ENCODE data around the gene FBXL14.

Gene FBXL14

DNA sequence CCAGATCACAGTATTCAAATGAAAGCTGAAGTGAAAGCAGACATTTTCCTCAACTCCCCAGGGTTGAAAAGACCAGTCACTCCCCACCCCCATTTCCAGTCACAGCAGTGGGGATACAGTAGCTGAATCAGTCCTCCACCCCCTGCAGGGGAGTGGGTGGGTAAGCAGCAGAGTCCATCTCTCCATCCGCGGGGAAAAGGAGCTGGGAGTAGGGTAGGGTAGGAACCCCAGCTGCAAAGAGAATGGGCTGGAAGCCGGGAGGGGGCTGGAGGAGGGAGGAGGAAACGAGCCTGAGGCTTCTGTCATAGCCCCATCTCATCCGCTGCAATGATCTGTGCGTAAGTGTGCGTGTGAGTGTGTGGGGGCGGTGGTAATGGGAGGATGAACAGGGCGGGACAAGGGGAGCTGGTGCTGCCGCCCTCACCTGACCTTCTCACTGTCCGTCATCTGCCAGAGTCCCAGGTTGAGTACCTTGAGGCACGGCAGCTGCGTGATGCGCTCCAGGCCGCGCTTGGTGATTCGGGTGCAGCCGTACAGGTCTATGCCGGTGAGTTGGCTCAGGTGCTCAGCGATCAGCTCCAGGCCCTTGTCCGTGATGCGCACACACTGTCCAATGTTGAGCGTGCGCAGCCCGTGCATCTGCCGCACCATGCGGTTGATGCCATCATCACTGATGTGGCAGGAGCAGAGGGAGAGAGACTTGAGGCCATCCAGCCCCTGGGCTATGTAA is 1.8 kb downstream of the FBXL14 start:
- DNase-seq, result peak; percentile 24 to 50

DNA sequence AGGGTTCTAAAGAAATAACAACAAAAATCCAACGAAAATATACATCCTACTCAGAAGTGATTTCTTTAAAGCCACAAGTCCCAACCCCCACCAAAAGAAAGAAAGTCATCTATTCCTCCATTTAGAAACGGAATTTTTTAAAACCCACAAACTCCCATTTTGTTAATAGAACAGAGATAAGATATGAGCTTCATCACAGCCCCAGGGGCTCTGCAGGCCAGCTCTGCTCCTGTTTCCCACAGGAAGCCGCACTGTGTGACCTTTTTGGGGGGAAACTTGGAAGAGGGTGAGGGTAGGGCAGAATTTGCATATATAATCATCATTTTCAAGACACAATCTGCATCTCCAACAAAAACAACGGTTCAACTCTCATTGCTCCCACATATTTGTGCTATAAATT is 2.8 kb downstream of the FBXL14 start:
- DNase-seq, result no peak

DNA sequence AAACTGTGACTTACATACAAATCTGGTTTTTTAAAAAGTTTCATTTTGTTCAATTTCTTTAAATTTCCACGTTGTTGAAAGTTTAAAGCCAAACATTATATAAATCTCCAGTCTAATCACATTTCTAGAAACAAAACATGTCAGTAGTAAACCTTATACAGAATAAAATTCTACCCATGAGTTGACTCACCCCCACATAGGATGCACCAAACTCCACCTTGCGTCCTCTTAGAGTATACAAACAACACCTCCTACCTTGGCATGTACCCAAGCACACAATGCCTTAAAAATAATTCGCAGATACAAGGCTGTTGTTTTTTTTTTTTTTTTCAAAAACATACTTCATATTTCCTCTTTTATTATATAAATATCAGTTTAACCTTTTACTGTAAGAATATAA is 3.3 kb downstream of the FBXL14 start:
- DNase-seq, result no peak

DNA sequence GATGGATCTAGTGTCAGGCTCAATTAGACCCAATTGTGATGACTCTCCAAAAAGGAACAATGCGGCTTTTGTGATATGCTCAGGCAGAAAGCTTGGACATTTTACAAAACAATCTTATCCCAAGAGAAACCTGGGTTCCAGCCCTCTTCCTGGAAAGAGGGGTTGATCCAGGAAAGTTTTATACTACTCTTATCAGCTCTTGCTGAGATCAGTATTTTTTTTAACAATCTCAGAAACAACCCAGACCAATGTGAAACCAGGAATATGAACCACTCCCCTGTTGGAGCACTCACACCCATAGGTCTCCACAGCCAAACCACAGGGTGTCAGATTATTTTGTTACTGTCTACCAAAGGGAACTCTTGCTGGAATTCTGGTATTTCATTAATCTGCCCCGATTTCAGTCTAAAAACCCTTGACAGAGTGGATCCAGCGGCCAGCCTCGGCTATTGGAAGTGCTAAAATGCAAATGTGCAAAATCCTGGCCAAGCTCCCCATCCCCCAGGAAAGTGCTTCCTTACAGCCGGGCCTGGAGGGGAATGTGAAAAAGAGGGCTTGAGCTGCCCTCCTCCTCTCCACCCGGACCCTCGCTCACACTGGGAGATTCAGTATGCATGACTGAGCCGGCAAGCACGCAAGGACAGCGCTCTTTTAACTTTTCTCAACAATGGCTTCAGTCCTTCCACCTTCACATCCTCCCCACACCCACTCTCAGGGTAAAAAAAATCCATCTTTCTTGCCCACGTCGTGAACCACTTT is 4.0 kb downstream of the FBXL14 start:
- DNase-seq, result no peak

DNA sequence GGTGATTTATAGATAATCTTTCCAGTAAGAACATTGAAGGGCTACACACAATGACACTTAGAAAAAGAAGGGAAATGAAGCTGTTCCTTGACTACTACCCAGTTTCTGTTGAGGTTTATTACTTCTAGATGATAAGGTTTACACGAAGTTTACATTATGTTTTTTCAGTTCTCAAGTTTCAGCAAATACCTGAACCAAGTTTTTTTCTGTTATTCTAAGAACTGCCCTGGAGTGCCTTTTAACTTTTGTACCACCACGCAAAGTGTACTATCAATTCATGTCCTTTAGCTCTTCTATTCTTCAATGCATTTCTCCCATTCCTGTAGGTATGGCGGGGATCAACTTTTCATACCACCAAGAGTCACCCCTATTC is 5.8 kb downstream of the FBXL14 start:
- no peak for DNase-seq

DNA sequence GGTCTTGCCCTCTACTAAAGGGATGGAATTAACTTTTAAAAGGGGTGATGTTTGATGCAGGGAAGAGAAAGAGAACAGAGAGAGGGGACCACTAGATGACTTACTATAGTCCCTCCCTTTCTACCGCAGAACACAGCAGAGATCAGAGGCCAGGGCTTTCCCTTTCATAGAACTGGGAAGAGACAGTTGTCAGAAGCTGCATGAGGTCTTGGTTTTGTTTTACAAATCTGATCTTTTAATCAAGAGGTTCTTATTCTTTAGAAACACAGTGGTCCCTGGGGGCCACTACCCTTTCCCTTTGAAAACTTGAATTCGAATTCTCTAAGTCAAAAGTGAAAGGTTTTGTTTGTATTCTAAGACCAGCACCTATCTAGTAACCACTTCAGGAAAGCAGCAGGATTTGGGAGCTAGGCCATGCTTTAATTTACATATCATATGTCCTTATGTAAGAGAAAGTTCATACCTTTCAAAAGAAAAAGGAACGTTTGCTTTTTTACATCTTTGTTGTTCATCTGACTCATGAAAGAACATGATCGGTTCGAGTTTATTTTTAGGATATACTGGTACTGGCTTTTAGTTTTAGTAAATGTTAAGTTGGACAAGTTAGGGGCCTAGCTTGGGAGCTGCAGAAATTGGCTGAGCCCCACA is 6.3 kb downstream of the FBXL14 start:
- DNase-seq, result no peak

DNA sequence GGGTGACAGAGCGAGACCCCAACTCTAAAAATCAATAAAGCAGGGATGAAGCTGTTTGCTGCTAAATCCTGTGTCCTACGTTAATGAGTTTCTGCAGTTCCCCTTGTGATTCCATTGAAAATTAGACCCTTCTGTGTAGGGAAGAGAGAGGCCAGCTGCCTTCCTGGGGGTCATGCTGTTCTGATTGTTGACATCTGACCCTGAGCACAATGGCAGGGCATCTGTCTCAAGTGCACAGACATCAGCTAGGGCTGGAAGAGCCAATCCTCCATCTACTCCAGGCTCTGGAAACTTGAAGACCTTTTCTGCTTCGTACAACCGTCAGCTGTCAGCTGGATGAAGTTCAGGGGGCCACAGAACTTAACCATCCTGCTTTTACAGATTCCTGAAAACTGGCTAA is 10.1 kb downstream of the FBXL14 start:
- DNase-seq, result no peak

DNA sequence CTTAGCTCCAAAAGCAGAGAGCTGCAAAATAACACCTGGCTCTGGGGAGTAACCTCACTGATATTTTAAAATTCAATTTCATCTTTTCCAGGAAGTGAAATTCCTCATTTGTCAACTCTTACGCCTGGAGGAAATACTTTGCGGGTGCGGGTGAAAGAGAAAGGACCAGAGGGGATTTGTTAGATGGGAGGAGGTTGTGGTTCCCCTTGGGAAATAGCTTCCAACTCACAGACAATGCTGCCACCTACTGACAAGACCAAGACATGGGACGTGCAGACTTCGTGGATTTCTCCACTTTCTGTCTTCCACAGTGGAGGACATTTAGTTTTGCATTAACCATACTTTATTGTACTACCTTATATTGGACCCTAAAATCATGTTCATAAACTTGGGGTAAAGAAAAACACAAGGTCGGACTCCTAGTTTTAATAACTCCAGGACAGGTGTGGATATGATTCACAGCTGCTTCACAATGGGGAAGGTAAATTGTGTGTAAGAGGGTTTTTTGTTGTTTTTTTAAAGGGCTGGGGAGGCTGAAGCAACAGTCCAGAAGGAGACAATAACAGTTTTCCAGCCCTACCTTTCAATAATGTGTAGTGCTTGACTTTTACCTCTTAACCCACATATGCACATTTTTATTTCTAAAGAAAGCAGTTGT is 10.8 kb downstream of the FBXL14 start:
- DNase-seq, result peak; percentile 51 to 91

DNA sequence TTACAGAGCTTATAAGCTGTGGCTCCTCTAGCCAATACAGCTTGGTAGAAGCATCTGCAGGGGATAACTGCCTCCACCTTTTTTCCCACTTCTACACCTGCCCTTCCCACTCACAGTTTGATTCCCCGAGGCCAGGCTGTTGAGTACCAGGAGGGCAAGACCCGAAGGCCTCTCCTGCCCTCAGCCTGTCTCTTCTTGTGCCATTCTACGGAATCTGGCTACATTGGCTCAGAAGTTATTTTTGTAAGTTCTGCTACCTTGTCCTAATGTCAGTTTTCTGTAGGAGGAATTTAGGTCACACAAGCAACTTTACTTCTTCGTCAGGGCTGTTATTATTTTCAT is 11.7 kb downstream of the FBXL14 start:
- no peak for DNase-seq

DNA sequence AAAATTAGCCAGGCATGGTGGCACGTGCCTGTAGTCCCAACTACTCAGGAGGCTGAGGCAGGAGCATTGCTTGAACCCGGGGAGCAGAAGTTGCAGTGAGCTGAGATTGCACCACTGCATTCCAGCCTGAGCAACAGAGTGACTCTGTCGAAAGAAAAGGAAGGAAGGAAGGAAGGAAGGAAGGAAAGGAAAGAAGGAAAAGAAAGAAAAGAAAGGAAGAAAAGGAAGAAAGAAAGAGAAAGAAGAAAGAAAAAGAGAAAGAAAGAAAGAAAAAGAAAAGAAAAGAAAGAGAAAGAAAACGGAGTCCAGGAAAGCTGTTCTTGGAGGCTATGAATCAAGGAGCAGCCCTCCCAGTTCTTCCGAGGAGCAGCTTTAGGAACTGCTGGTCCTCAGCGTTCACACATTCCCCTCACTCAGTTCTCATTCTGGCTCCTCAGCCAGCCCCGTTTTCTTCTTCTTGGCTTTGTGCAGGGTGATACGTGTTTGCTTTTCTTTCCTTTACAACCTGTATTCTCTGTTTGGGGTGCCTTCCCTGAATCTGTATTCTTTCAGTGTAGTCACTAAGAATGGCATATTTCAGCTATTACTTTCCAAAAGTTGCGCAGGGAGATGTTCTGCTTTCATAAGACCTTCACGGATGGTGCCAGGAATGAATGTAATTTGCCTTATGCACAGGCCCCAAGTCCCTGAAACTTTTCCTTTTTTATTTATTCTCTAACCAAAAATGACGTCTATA is 12.2 kb downstream of the FBXL14 start:
- DNase-seq, result no peak

DNA sequence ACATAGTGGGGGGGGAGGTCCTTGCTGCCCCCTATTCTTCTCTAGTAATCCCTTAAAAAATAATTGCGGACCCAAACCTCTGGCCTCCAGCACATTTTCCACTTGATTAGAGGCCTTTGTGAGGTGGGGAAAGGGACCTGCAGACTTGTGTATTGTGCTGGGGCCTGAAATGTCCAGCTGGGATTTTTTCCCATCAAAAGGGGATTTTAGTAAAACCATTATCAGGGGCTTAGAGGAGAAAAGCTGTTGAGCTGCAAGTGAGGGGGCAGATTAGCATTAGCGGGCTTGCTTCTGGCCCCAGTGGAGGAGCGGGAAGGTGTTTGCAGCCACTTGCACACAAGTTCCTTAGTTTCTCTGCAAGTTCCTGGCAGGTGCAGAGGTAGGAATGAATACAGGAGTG is 13.9 kb downstream of the FBXL14 start:
- DNase-seq, result no peak

DNA sequence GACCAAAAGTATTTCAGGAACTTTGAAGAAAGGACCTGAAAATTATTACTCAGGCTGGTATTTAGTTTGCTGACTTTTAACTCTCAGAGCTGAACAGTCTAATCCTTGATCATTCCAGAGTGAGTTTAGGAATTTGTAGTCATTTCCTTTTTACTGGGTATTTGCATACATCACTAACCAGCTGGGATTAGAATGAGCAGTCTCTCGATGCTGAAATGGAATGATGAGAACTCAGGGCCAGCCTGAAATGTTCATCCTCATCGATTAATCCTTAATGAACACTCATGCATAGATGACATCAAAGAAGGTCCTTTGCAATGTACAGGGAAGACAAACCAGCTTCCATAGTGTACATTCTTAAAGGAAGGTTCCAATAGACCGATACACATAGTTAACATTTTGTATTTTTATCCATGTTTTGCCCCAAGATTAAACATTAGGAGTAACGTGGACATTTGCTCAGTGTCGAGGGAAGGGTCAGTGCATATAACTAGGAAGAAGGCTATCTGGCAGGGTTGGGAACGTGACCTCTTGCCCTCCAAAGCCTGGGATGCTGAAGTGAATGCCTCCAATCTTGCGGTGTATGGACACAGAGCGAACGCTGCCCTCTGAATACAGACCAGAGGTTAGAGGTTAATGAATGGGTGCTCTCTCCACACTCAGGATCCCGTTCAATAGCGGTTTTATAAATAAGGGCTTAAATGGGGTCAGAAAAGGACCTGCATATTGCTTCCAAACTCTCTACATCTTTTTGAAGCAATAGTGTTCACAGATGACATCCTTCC is 14.5 kb downstream of the FBXL14 start:
- DNase-seq, result no peak

DNA sequence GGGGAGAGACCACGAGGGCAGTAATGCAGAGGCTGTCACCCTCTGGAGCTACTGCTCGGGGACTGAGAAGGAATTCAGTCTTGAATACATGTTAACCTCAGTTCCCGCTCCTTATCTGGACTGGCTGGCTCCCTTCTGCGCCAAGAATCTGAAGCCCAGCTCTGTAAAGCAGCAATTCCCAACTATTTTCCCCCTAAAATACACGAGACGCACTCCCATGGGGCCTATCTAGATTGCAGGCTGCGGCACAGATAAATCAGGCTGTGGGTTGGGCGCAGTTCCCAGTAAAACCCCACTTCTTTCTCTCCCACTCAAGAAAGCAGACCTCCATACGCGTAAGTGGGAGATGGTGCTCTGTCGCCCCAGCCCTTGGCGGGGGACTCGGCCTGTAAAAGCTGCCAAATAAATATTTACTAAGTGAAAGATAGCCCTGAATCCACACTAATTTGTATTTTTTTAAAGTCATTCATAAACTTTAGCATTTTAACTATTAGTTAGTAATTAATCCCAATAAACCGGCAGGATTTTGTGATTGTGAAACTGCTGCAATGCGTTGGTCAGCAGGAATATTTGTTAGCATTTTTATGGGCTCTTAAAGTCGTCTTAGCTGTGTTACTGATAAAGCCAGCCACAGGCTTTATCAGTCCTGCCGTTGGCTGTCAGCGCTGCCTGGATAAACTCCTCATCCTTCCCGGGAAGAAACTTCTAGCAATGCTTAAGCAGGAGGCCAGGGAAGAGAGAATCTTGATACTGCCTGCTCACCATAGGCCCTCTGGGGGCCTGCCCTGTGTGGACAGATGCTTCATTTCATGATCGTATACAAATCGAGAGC is 17.8 kb downstream of the FBXL14 start:
- DNase-seq, result no peak

DNA sequence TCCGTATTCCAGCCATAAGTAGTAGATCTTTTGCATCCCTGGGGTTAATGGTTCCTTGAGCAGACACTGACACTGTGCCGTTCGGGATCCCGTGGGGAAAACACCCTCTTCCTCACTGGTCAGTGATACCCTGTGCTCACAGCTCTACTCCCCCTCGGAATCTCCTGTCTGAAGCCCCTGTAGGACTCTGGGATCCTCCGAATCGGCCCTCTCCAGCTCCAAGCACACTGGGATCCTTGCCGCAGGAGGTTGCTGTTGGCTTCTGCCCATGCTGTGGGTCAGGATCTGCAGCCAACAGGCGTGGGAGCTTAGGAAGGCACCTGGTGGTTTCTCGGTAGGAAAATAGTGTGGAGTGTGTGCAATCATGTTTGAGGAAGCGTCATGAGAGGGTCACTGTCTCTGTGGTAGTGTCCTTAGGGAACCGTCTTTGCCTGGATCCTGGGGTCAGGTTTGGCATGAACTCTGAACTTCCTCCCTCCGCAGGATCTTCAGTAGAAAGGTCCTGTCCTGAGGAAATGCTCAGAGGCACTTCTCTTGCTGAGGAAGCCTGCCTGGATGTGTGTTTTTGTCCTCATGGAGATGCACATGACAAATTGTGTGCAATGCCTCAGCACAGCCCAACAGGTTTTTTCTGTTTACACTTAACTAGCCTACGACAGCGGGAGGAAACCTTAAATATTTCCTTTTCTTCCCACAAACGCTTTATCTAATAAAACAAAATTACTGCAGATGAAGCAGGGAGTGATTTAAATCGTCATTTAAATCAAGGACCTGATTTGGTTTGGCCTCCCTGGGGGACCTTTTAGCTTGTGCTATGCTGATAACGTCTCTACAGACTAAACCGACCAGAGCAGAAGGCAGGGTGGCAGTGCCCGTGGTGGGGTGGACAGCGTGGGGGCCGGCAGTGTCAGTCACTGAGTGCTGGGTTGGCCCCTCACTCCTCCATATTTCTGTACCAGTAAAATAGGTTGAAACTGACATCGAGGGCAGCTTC is 18.7 kb downstream of the FBXL14 start:
- no peak for DNase-seq

DNA sequence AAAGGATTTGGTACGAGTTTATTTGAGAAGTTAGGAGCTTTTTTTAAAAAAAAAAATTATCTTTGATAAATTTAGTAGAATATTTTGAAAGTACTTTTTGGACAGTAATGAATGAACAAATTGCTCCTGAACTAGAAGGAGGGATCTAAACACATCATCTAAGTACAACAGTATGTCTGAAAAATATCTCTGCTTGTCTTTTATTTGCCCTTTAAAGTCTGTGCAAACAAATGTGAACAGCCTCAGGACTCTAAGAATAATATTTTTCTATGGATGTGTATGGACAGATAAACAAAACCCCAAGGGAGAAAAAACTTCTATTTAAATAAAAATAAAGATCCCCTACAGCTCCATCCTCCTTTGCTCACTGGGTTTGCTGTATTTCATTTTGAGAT is 19.5 kb downstream of the FBXL14 start:
- DNase-seq, result no peak

DNA sequence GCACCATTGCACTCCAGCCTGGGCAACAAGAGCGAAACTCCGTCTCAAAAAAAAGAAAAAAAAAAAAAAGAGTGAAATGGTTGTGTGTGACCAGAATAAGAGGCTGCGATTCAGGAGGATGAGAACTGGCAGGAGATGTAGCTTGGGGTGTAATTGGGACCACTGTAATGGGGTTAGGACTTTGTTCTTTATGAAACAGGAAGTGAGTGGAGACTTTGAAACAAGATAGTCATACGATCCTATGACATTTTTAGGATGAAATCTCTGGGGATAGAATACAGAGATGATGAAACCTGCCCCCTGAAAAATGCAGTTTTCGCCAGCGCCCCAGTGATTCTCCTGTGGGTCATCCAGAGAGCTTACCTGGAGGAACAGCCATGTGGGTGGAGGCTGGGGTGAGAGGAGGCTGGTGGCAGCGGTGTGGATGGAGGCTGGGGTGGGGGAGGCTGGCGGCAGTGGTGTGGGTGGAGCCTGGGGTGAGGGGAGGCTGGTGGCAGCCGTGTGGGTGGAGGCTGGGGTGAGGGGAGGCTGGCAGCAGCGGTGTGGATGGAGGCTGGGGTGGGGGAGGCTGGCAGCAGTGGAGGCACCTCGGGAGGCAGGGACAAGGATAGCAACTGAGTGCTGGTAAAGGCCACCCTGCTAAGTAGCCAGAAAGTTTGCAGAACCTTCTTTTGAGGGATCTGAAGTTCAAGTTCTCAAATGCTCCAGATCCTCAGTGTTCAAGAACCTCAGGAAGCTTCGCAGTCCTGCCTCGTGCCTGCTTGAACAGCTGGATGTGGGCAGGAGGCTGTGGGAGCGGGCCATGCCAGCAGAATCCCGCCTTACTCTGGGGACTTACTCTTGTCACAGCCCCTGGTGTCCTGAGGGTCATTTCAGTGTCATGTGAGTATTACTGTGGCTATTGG is 20.2 kb downstream of the FBXL14 start:
- no peak for DNase-seq

DNA sequence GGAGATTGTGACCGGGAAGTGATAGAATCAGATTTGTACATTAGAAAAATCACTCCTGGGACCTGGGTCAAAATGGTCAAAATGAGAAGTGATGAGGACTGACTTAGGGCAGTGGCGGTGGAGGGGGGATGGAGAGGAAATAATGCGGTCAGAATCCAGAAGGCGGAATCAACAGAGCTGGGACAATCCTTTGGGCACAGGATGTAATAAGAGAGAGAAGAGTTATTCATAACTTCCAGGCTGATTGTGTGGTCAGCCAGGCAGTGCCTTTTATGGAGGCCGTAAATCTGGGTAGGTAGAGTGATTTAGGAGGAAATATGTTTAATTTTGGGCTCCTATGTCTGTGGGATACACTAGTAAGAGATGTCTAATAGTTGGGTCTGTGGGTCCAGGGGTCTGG is 21.6 kb downstream of the FBXL14 start:
- DNase-seq, result no peak

DNA sequence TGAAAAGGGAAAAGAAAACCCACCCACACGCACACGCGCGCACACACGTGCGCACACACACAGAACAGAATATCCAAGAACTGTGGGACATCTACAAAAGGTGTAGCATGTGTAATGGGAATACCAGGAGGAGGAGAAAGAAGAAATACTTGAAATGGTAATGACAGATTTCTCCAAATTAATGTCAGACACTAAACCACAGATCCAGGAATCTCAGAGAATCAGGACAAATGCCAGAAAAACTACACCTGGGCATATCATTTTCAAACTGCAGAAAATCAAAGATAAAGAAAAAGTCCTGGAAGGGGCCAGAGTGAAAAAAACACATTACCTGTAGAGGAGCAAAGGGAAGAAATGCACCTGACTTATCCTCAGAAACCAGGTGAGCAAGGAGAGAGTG is 26.5 kb downstream of the FBXL14 start:
- no peak for DNase-seq
